Effector memory CD4-positive, alpha-beta T cell (primary cell): ENCODE measurements around the gene MAP3K10.

ENCODE experiments used
- DNase-seq, 3 donors: peaks; one replicate each; pipeline ENCODE4 v3.0.0-alpha.2; 2020
- H3K27ac ChIP-seq: 2 replicates; pipeline ENCODE4 v1.7.0; 2013; ENCODE audit warnings: mild to moderate bottlenecking, low read length, moderate library complexity; ENCODE audit not compliant: insufficient read depth, poor library complexity, severe bottlenecking
- H3K27me3 ChIP-seq: replicated peaks from 2 replicates; pipeline ENCODE4 v1.7.0; 2013; ENCODE audit warnings: mild to moderate bottlenecking, low read length; ENCODE audit not compliant: insufficient read depth, control insufficient read depth, poor library complexity, severe bottlenecking
- H3K36me3 ChIP-seq: 2 replicates; pipeline ENCODE4 v1.7.0; 2013; ENCODE audit warnings: mild to moderate bottlenecking, low read length, moderate library complexity; ENCODE audit not compliant: control insufficient read depth, insufficient read depth
- H3K4me1 ChIP-seq: 2 replicates; pipeline ENCODE4 v1.7.0; 2013; ENCODE audit warnings: low read length, mild to moderate bottlenecking; ENCODE audit not compliant: control insufficient read depth, insufficient read depth, poor library complexity, severe bottlenecking
- H3K4me3 ChIP-seq: 2 replicates; pipeline ENCODE4 v1.7.0; 2013; ENCODE audit warnings: low read length, low read depth, mild to moderate bottlenecking; ENCODE audit not compliant: insufficient read depth, poor library complexity, severe bottlenecking
- H3K9me3 ChIP-seq: 2 replicates; pipeline ENCODE4 v1.7.0; 2013; ENCODE audit warnings: mild to moderate bottlenecking, low read length, moderate library complexity; ENCODE audit not compliant: control insufficient read depth

Gene MAP3K10

DNA sequence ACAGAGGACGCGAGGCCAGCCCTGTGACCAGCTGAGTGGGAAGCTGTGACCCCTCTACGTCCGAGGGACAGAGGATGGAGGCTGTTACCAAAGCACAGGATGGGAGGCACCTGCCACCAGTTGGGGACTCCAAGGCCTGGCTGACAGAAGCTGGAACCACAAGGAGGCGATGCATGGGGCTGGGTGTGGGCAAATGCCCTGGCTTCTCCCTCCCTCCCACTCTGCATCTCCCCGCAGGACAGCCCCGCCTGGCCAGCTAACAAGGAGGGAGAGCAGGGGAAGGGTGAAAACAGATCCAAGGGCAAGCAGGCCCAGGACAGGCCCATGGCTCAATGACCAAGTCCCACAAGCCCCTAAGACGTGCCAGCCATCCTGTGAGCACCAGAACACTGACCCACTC, 65.3 kb downstream of the MAP3K10 start:
- Histone ChIP-seq H3K4me3 (no peak overlapping the region), H3K27me3 (no peaks in the 10 kb centered on the region), H3K27ac (no peak overlapping the region), H3K9me3 (no peaks in the 10 kb centered on the region), H3K36me3 (peaks cover 41% of the 10 kb centered on the region), H3K4me1 (no peaks in the 10 kb centered on the region)
- no peak for DNase-seq

DNA sequence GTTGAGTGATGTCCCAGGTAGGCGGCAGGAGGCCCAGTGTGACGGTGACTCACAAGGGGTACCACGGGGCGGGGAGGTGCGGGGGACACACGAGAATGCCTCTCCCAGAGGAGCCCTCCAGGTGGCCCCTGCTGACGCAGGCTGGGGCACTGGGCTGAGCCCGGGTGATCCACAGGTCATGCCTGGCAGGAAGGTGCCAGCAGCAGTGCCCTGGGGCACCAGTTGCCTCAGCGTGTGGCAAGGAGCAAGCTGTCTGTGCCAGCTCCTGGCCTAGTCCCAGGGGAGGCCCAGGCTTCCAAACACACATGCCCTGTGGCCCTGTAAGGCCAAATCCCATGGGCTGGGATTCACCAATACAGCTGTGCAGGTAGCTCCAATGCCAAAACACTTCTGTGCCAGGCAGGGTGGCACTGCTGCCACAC, 65.9 kb downstream of the MAP3K10 start:
- Histone ChIP-seq H3K27ac (no peak overlapping the region), H3K9me3 (no peaks in the 10 kb centered on the region), H3K27me3 (no peaks in the 10 kb centered on the region), H3K4me3 (no peak overlapping the region), H3K36me3 (peaks cover 41% of the 10 kb centered on the region), H3K4me1 (no peaks in the 10 kb centered on the region)
- no peak for DNase-seq

DNA sequence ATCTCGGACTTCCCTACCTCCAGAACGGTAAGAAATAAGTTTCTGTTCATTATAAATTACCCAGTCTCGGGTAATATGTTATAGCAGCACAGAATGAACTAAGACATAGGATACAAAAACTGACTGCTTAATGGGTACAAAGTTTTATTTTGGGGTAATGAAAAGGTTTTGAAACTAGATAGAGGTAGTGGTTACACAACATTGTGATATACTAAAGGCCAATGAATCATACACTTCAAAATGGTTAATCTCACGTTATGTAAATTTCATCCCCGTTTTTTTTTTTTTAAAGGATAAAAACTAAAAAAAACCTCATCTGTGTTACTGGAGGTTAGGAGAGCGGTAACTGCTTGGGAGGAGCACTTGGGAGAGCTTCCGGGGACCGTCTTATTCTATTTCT, 70.4 kb downstream of the MAP3K10 start:
- no peaks in the 10 kb centered on the region for H3K9me3 ChIP-seq

DNA sequence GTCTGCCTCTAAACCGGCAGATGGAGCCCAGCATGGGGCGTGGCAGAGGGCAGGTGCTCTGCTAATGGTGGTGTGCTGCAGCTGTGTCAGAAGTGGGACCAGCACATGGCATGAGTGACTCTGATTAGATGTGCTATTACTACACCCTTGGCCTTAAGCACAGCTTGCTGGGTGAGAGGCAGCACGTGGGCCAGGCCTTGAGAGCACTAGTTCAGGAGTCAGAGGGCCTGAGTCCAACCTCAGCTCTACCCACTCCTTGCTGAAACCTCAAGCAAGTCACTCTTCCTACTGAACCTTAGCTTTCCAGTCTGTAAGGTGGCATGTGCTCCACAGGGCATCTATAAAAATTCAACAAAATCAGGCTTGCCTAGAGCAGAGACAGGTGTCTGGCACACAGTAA, 71.2 kb downstream of the MAP3K10 start:
- Histone ChIP-seq H3K36me3 (peaks cover 27% of the 10 kb centered on the region), H3K9me3 (no peaks in the 10 kb centered on the region), H3K27me3 (no peaks in the 10 kb centered on the region), H3K27ac (no peak overlapping the region), H3K4me3 (no peak overlapping the region), H3K4me1 (no peaks in the 10 kb centered on the region)
- no peak for DNase-seq

More for the DNA sequence above, 70.4 kb downstream of the MAP3K10 start:
- no peaks in the 10 kb centered on the region for H3K4me1 ChIP-seq
- peaks cover 31% of the 10 kb centered on the region for H3K36me3 ChIP-seq
- H3K27ac ChIP-seq, result no peak overlapping the region
- H3K27me3 ChIP-seq, result no peaks in the 10 kb centered on the region
- no peak for DNase-seq
- no peak overlapping the region for H3K4me3 ChIP-seq

DNA sequence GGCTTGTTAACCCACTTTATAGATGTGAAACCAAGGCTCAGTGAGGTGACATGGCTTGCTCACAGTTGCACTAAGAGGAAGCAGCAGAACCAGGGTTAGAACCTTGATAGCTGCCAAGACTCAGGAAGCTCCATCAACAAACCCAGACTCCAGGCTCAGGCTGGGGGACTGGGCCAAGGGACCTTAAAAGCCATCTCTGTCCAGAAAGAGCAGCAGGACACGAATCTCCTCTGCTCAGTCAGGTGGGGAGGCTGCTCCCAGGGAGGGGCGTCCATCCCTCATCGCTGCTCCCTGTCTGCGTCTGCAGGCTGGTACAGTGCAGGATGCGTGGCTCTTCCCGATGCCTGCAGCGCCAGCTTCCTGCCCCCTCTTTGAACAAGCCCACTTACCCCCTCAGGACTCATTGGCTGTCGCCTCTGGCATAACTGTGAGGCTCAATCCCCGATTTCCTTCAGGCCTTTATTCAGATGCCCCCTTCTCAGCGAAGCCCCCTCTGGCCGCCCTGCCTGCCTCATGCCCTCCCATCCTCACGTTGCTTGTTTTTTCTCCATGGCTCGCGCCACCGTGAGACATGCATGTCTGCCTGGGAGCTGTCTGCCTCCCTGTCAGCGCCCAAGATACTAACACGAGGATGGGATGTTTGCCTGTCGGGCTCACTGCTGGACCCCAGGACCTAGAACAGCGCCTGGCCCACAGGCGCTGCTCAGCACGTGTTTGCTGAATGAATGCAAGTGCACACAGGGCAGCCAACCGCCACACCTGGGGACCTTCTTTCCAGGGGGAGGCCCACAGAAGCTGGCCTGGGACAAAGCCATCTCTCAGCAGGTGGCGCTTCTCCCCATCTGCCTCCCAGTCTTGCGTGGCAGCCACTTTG, 72.5 kb downstream of the MAP3K10 start:
- no peaks in the 10 kb centered on the region for H3K4me1 ChIP-seq
- no peaks in the 10 kb centered on the region for H3K9me3 ChIP-seq
- no peak overlapping the region for H3K27ac ChIP-seq
- H3K36me3 ChIP-seq, result peaks cover 27% of the 10 kb centered on the region
- H3K4me3 ChIP-seq, result no peak overlapping the region
- H3K27me3 ChIP-seq, result no peaks in the 10 kb centered on the region
- DNase-seq, result no peak

DNA sequence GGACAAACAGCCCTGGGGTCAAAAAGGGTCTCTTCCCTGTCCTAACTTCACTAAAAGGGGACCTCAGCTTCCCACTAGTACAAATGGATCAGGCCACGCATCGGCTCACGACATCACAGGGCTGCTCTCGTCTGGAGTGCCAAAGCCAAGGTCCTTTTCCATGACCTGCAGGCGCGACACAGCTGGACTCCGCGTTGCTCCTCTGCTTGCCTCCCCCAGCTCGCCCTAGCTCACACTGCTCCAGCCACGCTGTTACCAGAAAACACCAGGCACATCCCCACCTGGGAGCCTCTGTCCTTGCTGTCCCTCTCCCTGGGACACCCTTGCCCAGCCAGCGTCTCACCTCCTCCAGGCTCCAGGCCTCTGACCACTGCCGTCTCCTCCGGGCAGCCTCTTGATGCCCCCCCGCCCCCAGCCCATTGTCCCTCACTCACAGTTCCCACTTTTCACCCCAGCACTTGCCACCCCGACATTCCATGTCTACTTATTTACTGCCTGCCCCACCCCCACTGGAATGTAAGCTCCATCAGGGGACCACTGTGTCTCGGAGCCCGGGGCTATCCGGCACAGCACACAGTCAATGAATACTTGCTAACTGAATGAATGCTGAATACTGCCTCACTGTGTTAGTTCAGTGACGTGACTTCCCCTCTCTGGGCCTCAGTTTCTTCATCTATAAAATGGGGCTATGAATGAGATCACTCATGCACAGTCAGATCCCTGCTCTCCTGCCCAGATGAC, 73.3 kb downstream of the MAP3K10 start:
- H3K4me1 ChIP-seq, result no peaks in the 10 kb centered on the region
- H3K9me3 ChIP-seq, result no peaks in the 10 kb centered on the region
- DNase-seq, result no peak
- H3K27me3 ChIP-seq, result no peaks in the 10 kb centered on the region
- no peak overlapping the region for H3K4me3 ChIP-seq
- H3K27ac ChIP-seq, result no peak overlapping the region
- peaks cover 27% of the 10 kb centered on the region for H3K36me3 ChIP-seq
